ENCODE results near the gene SLC12A7.

The SLC12A7 gene

GRCh38 chr5:1043327-1043726, 68.5 kb downstream of the SLC12A7 start:
- FAIRE-seq (no peak), DNase-seq (ENCODE audit: extremely low spot score, insufficient read length, low read depth) (no peak)

GRCh38 chr5:1042626-1043025, 69.2 kb downstream of the SLC12A7 start:
- FAIRE-seq, result no peak
- DNase-seq (ENCODE audit: extremely low spot score, insufficient read length, low read depth), result no peak

GRCh38 chr5:1041225-1042143, 70.4 kb downstream of the SLC12A7 start:
- FAIRE-seq (no peak), DNase-seq (ENCODE audit: extremely low spot score, insufficient read length, low read depth) (no peak)

- DNase-seq (ENCODE audit: extremely low spot score, insufficient read length, low read depth), result no peak
- no peak for FAIRE-seq
These were observed 71.3 kb downstream of the SLC12A7 start for GRCh38 chr5:1040571-1040970.

GRCh38 chr5:1039706-1040260, 72.1 kb downstream of the SLC12A7 start:
- FAIRE-seq, result no peak
- no peak for DNase-seq (ENCODE audit: extremely low spot score, insufficient read length, low read depth)

GRCh38 chr5:1039210-1039548, 72.7 kb downstream of the SLC12A7 start:
- FAIRE-seq (no peak), DNase-seq (ENCODE audit: extremely low spot score, insufficient read length, low read depth) (no peak)

GRCh38 chr5:1038417-1039209, 73.2 kb downstream of the SLC12A7 start:
- FAIRE-seq (no peak), DNase-seq (ENCODE audit: extremely low spot score, insufficient read length, low read depth) (no peak)

- no peak for DNase-seq (ENCODE audit: extremely low spot score, insufficient read length, low read depth)
- no peak for FAIRE-seq
These were observed 74.0 kb downstream of the SLC12A7 start for GRCh38 chr5:1037671-1038416.

- FAIRE-seq (no peak), DNase-seq (ENCODE audit: extremely low spot score, insufficient read length, low read depth) (no peak)
These were observed 74.7 kb downstream of the SLC12A7 start for GRCh38 chr5:1037123-1037670.

- no peak for DNase-seq (ENCODE audit: extremely low spot score, insufficient read length, low read depth)
- FAIRE-seq, result no peak
These were observed 75.2 kb downstream of the SLC12A7 start for GRCh38 chr5:1036504-1037122.

- no peak for FAIRE-seq
These were observed 76.2 kb downstream of the SLC12A7 start for GRCh38 chr5:1035421-1036405.

GRCh38 chr5:1034986-1035385, 76.9 kb downstream of the SLC12A7 start:
- DNase-seq (ENCODE audit: extremely low spot score, insufficient read length, low read depth) (no peak), FAIRE-seq (no peak)

More at GRCh38 chr5:1035421-1036405, 76.2 kb downstream of the SLC12A7 start:
- DNase-seq (ENCODE audit: extremely low spot score, insufficient read length, low read depth), result no peak

- DNase-seq (ENCODE audit: extremely low spot score, insufficient read length, low read depth) (no peak), FAIRE-seq (no peak)
These were observed 77.4 kb downstream of the SLC12A7 start for GRCh38 chr5:1034421-1034905.

- FAIRE-seq, result no peak
These were observed 78.0 kb downstream of the SLC12A7 start for GRCh38 chr5:1033606-1034420.

GRCh38 chr5:1033178-1033577, 78.7 kb downstream of the SLC12A7 start:
- DNase-seq (ENCODE audit: extremely low spot score, insufficient read length, low read depth) (no peak), FAIRE-seq (no peak)

More at GRCh38 chr5:1033606-1034420, 78.0 kb downstream of the SLC12A7 start:
- no peak for DNase-seq (ENCODE audit: extremely low spot score, insufficient read length, low read depth)

GRCh38 chr5:1032551-1033027, 79.3 kb downstream of the SLC12A7 start:
- DNase-seq (ENCODE audit: extremely low spot score, insufficient read length, low read depth) (no peak), FAIRE-seq (no peak)

GRCh38 chr5:1032011-1032410, 79.9 kb downstream of the SLC12A7 start:
- no peak for FAIRE-seq

More at GRCh38 chr5:1032011-1032410, 79.9 kb downstream of the SLC12A7 start:
- no peak for DNase-seq (ENCODE audit: extremely low spot score, insufficient read length, low read depth)

Data from GM18507 (cell line).